ENCODE results near the gene SPAG16. TPM values are rescaled to one million over a fixed set of nuclear protein-coding genes. Genes with fewer than 3 reads are reported as not detected.

SPAG16 gene
- total RNA-seq, 1 experiment from 2014 or later = 17.2 TPM

DNA sequence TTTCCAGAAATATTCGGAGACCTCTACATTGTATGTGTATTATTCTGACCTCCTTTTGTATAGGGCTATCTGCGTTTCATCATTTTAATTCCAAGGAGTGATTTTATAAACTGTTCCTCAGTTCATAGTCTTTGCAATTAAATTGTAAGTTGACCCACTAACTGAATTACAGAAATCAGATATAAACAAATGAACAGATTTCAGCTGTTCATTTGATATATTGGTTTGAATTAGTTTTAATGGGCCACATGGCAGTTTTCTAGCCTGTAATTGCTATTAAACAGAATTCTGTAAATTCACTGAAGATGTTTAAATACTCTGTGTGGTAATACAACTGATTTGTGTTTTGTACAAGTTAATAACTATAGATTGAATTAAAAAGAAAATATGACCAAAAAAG lies 780.2 kb downstream of the SPAG16 start:
- no TSS peak for BruUV-seq (replicated peaks)
- no peaks in the 10 kb centered on the region for H3K79me2 ChIP-seq (ENCODE audit: low read length)
- no peak overlapping the region for H3K4me2 ChIP-seq (ENCODE audit: low read length)
- H3K27ac ChIP-seq (ENCODE audit: low read length) = no peak overlapping the region
- no peak for TF ChIP-seq EZH2phosphoT487 (IDR thresholded peaks at IDR 0.05; ENCODE audit: borderline replicate concordance, low read length)
- no peak for TF ChIP-seq CTCF (conservative IDR thresholded peaks at IDR 0.05; ENCODE audit: low read depth, low read length)
- TF ChIP-seq EZH2 (IDR thresholded peaks at IDR 0.05; ENCODE audit: low read length, unreplicated experiment) = no peak
- H4K20me1 ChIP-seq (ENCODE audit: low read length) = no peaks in the 10 kb centered on the region
- H3K4me3 ChIP-seq (ENCODE audit: low read length) = no peak overlapping the region
- H3K9me2 ChIP-seq (replicated peaks; ENCODE audit: low read length) = no peaks in the 10 kb centered on the region; the same call in 1 of the 2 replicates
- peaks cover 25% of the 10 kb centered on the region for H3K4me1 ChIP-seq (ENCODE audit: insufficient read depth, low read length)
- intact Hi-C loops (cut with micrococcal nuclease) = loop anchor here (10.0 kb wide), 1 partner anchor 1870 kb away; no protein-coding TSS in a partner anchor
- ATAC-seq (no peak), DNase-seq (no peak)
- peaks cover 5% of the 10 kb centered on the region for H3F3A ChIP-seq (ENCODE audit: low read length, unreplicated experiment)
- ChIA-PET POLR2A (ENCODE audit: unreplicated experiment) (no interaction called here), CTCF (no interaction called here)
- H3K9ac ChIP-seq (ENCODE audit: low read length) = no peak overlapping the region
- no peak overlapping the region for H2AFZ ChIP-seq (ENCODE audit: low read length)
- no peaks in the 10 kb centered on the region for H3K27me3 ChIP-seq (ENCODE audit: low read length)
- no peaks in the 10 kb centered on the region for H3K9me3 ChIP-seq (ENCODE audit: low read length)
- H3K36me3 ChIP-seq (ENCODE audit: low read depth, low read length) = no peaks in the 10 kb centered on the region

GRCh38 chr2:214066862-214067261 lies 782.6 kb downstream of the SPAG16 start:
- no peak for TF ChIP-seq EZH2phosphoT487 (IDR thresholded peaks at IDR 0.05; ENCODE audit: borderline replicate concordance, low read length)
- no peak for TF ChIP-seq EZH2 (IDR thresholded peaks at IDR 0.05; ENCODE audit: low read length, unreplicated experiment)
- TF ChIP-seq CTCF (conservative IDR thresholded peaks at IDR 0.05; ENCODE audit: low read depth, low read length) = no peak
- ATAC-seq (no peak), DNase-seq (no peak)
- no peak overlapping the region for H3K27ac ChIP-seq (ENCODE audit: low read length)
- peaks cover 47% of the 10 kb centered on the region for H3K4me1 ChIP-seq (ENCODE audit: insufficient read depth, low read length)
- H3K9me2 ChIP-seq (replicated peaks; ENCODE audit: low read length) = no peaks in the 10 kb centered on the region; the same call in 1 of the 2 replicates
- intact Hi-C loops (cut with micrococcal nuclease) = loop anchor here (5.0 to 10.0 kb wide), 3 partner anchors 125 to 1868 kb away; no protein-coding TSS in a partner anchor
- H3F3A ChIP-seq (ENCODE audit: low read length, unreplicated experiment) = peaks cover 5% of the 10 kb centered on the region
- H3K36me3 ChIP-seq (ENCODE audit: low read depth, low read length) = no peaks in the 10 kb centered on the region
- H2AFZ ChIP-seq (ENCODE audit: low read length) = no peak overlapping the region
- no peak overlapping the region for H3K4me2 ChIP-seq (ENCODE audit: low read length)
- H4K20me1 ChIP-seq (ENCODE audit: low read length) = no peaks in the 10 kb centered on the region
- ChIA-PET CTCF (no interaction called here), POLR2A (ENCODE audit: unreplicated experiment) (no interaction called here)
- no peak overlapping the region for H3K9ac ChIP-seq (ENCODE audit: low read length)
- no peaks in the 10 kb centered on the region for H3K27me3 ChIP-seq (ENCODE audit: low read length)
- H3K4me3 ChIP-seq (ENCODE audit: low read length) = no peak overlapping the region
- BruUV-seq (replicated peaks) = no TSS peak
- H3K9me3 ChIP-seq (ENCODE audit: low read length) = no peaks in the 10 kb centered on the region
- no peaks in the 10 kb centered on the region for H3K79me2 ChIP-seq (ENCODE audit: low read length)

DNA sequence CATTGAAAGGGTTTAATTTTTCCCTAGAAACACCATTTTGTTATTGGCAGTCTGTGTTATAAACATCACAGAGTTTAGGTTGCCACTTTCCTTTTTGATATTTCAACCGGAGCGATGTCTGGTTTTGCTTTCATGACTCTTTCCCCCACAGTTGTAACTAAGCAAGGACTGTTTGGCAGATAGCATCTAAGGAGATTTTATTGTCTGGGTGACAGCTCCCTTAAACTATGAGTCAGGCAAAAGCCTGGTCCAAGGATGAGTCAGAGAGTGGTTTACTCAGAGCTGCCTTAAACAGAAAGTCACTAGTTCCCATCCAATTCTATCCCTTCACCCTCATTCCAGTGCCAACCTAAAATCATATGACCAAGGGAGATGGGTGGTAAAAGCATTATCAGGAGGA lies 785.0 kb downstream of the SPAG16 start:
- intact Hi-C loops (cut with micrococcal nuclease) = loop anchor here (1.0 to 10.0 kb wide), 5 partner anchors 50 to 1866 kb away; no protein-coding TSS in a partner anchor
- Histone ChIP-seq H3K79me2 (ENCODE audit: low read length) (no peaks in the 10 kb centered on the region), H3K4me3 (ENCODE audit: low read length) (peak overlapping the region; percentile 53), H3K9me3 (ENCODE audit: low read length) (no peaks in the 10 kb centered on the region), H3K9me2 (replicated peaks; ENCODE audit: low read length) (no peaks in the 10 kb centered on the region; the same call in 1 of the 2 replicates), H3K4me1 (ENCODE audit: insufficient read depth, low read length) (peaks cover 49% of the 10 kb centered on the region), H4K20me1 (ENCODE audit: low read length) (no peaks in the 10 kb centered on the region), H3K4me2 (ENCODE audit: low read length) (peak overlapping the region; percentile 81), H3K27ac (ENCODE audit: low read length) (peak overlapping the region; percentile 88), H3K27me3 (ENCODE audit: low read length) (no peaks in the 10 kb centered on the region), H3K36me3 (ENCODE audit: low read depth, low read length) (no peaks in the 10 kb centered on the region), H3F3A (ENCODE audit: low read length, unreplicated experiment) (peaks cover 5% of the 10 kb centered on the region), H3K9ac (ENCODE audit: low read length) (peak overlapping the region; percentile 56), H2AFZ (ENCODE audit: low read length) (0 out of 2 replicates have a peak overlapping the region, but pooled peaks have one; percentile 25)
- DNase-seq = peak; percentile 97
- no TSS peak for BruUV-seq (replicated peaks)
- CTCF ChIA-PET = no interaction called here
- peak; percentile 93 for ATAC-seq
- POLR2A ChIA-PET (ENCODE audit: unreplicated experiment) = interaction anchor here (0.6 kb wide), 1 partner anchor 58 kb away, joined by 3 read pairs; no protein-coding TSS in a partner anchor
- TF ChIP-seq CTCF (conservative IDR thresholded peaks at IDR 0.05; ENCODE audit: low read depth, low read length) = no peak
- TF ChIP-seq EZH2 (IDR thresholded peaks at IDR 0.05; ENCODE audit: low read length, unreplicated experiment) = no peak
- no peak for TF ChIP-seq EZH2phosphoT487 (IDR thresholded peaks at IDR 0.05; ENCODE audit: borderline replicate concordance, low read length)
